CD4-positive, alpha-beta T cell (primary cell): Measurements from ENCODE around the gene DNM1. TPM values are rescaled to one million over a fixed set of nuclear protein-coding genes. Genes with fewer than 3 reads are reported as not detected.
A peak's percentile ranks its signal among the peaks of the same experiment; 100 is the strongest.

Source experiments
- ATAC-seq: fragments of 200-7000 bp; cut with Tn5 transposase; one replicate; pipeline ENCODE4 v1.10.0; 2022; ENCODE audit warnings: mild to moderate bottlenecking; ENCODE audit not compliant: poor library complexity
- CTCF ChIA-PET: fragments of 350-600 bp; sonication (Branson Sonifier 250); formaldehyde crosslinking; loops from one replicate; lab custom pipeline; 2021; ENCODE audit warnings: antibody characterized with exemption, inconsistent platforms; lab: Charles Lee
- POLR2A ChIA-PET: fragments of 350-600 bp; sonication (Branson Sonifier 250); formaldehyde crosslinking; loops from one replicate; lab custom pipeline; 2021; ENCODE audit warnings: antibody characterized with exemption, inconsistent platforms; lab: Charles Lee
- DNase-seq, 14 experiments: peaks; one replicate each; pipeline ENCODE4 v3.0.0-alpha.2; 2013 to 2020; ENCODE audit warnings: mixed read lengths in 2 of 14
- H3K27ac ChIP-seq, 2 donors: one replicate each; pipeline versions ENCODE4 v1.5.1 to v1.7.0; 2013; ENCODE audit warnings: low read length in 2 of 2, low read depth in 1 of 2, mild to moderate bottlenecking in 1 of 2
- H3K27me3 ChIP-seq, 2 experiments: 1 replicate in 1 of 2; 2 replicates in 1 of 2; pipeline versions ENCODE4 v1.6.1 to v1.7.0; 2013; ENCODE audit warnings: low read length in 2 of 2, control low read depth in 1 of 2, mild to moderate bottlenecking in 1 of 2, moderate library complexity in 1 of 2; ENCODE audit not compliant: insufficient read depth in 2 of 2, control insufficient read depth in 1 of 2
- H3K36me3 ChIP-seq: one replicate; pipeline ENCODE4 v1.6.1; 2013; ENCODE audit warnings: low read length, control low read depth; ENCODE audit not compliant: insufficient read depth
- H3K4me1 ChIP-seq: one replicate; pipeline ENCODE4 v1.6.1; 2013; ENCODE audit warnings: low read length, control low read depth; ENCODE audit not compliant: insufficient read depth
- H3K4me3 ChIP-seq: one replicate; pipeline ENCODE4 v1.5.1; 2013; ENCODE audit warnings: mild to moderate bottlenecking, low read length, moderate library complexity
- H3K9me3 ChIP-seq, 2 experiments: 1 replicate in 1 of 2; 2 replicates in 1 of 2; pipeline versions ENCODE4 v1.6.1 to v1.7.0; 2013; ENCODE audit warnings: low read length in 2 of 2, mild to moderate bottlenecking in 2 of 2, control low read depth in 1 of 2, moderate library complexity in 1 of 2; ENCODE audit not compliant: control insufficient read depth in 1 of 2, insufficient read depth in 1 of 2
- H3K27ac Mint-ChIP-seq: one replicate; pipeline ENCODE4 v1.8.0; 2020; ENCODE audit warnings: mixed read lengths
- H3K27me3 Mint-ChIP-seq: one replicate; pipeline ENCODE4 v1.8.0; 2021; ENCODE audit warnings: mixed read lengths
- H3K36me3 Mint-ChIP-seq: one replicate; pipeline ENCODE4 v1.8.0; 2021; ENCODE audit warnings: low read depth, mixed read lengths
- H3K4me1 Mint-ChIP-seq: one replicate; pipeline ENCODE4 v1.8.0; 2021; ENCODE audit warnings: low read depth, mixed read lengths
- H3K4me3 Mint-ChIP-seq: one replicate; pipeline ENCODE4 v1.8.0; 2020; ENCODE audit warnings: mild to moderate bottlenecking, mixed read lengths
- H3K9me3 Mint-ChIP-seq: one replicate; pipeline ENCODE4 v1.8.0; 2020; ENCODE audit warnings: mixed read lengths
- CTCF ChIP-seq: fragments of 200-600 bp; IDR thresholded peaks from one replicate; pipeline ENCODE4 v1.8.0; 2022; ENCODE audit warnings: antibody characterized with exemption, mild to moderate bottlenecking
- intact Hi-C, 2 experiments: fragments of 100-400 bp; cut with DNase I in 1 of 2; cut with micrococcal nuclease in 1 of 2; formaldehyde crosslinking; loops; one replicate each; pipeline versions ENCODE4 v1.15.1 to v1.9.0; 2023 to 2025; cut with DNase I, micrococcal nuclease
- total RNA-seq, 174 experiments: library from RNA in 2 of 174; stranded (reverse) in 2 of 174; gene quantifications; one replicate each; pipeline ENCODE4 v1.2.3 and lab custom pipeline; 2021 to 2026

DNM1 gene
- total RNA-seq, 2 experiments from 2014 or later: 1.8 to 2.5 TPM

- CTCF ChIA-PET: no interaction called here
- ATAC-seq: no peak
Measured at GRCh38 chr9:128297221-128297773, 94.1 kb downstream of the DNM1 start.

GRCh38 chr9:128298535-128299482 lies 95.6 kb downstream of the DNM1 start:
- Histone ChIP-seq H3K9me3 (no peaks in the 10 kb centered on the region), H3K27me3 (no peaks in the 10 kb centered on the region), H3K4me3 (no peak overlapping the region), H3K4me1 (no peaks in the 10 kb centered on the region), H3K36me3 (no peaks in the 10 kb centered on the region), H3K27ac (no peak overlapping the region)
- no peak for TF ChIP-seq CTCF
- H3K4me1 Mint-ChIP-seq: peaks cover 5% of the 10 kb centered on the region
- H3K36me3 Mint-ChIP-seq: peaks cover 4% of the 10 kb centered on the region
- no peak overlapping the region for H3K4me3 Mint-ChIP-seq
- intact Hi-C loops: loop anchor here in 1 of 2 experiments (5.0 kb wide), 1 partner anchor 63 kb away; no protein-coding TSS in a partner anchor
- no peaks in the 10 kb centered on the region for H3K27me3 Mint-ChIP-seq
- ChIA-PET POLR2A (no interaction called here), CTCF (no interaction called here)
- no peaks in the 10 kb centered on the region for H3K9me3 Mint-ChIP-seq
- ATAC-seq (no peak), DNase-seq (no peak)
- H3K27ac Mint-ChIP-seq: no peak overlapping the region

More at GRCh38 chr9:128297221-128297773, 94.1 kb downstream of the DNM1 start:
- Histone ChIP-seq H3K4me3 (no peak overlapping the region), H3K27me3 (no peaks in the 10 kb centered on the region), H3K4me1 (no peaks in the 10 kb centered on the region), H3K9me3 (no peaks in the 10 kb centered on the region), H3K27ac (no peak overlapping the region), H3K36me3 (no peaks in the 10 kb centered on the region)
- intact Hi-C loops: loop anchor here in 1 of 2 experiments (5.0 kb wide), 1 partner anchor 65 kb away; no protein-coding TSS in a partner anchor
- POLR2A ChIA-PET: no interaction called here
- H3K4me3 Mint-ChIP-seq: no peak overlapping the region
- H3K27me3 Mint-ChIP-seq: no peaks in the 10 kb centered on the region
- DNase-seq: no peak
- peaks cover 4% of the 10 kb centered on the region for H3K36me3 Mint-ChIP-seq
- no peak overlapping the region for H3K27ac Mint-ChIP-seq
- TF ChIP-seq CTCF: no peak
- peaks cover 5% of the 10 kb centered on the region for H3K4me1 Mint-ChIP-seq
- no peaks in the 10 kb centered on the region for H3K9me3 Mint-ChIP-seq

GRCh38 chr9:128304136-128304970 lies 101.2 kb downstream of the DNM1 start:
- TF ChIP-seq CTCF: no peak
- no peak for DNase-seq
- ATAC-seq: no peak
- ChIA-PET POLR2A (no interaction called here), CTCF (interaction anchor here (0.5 to 1.5 kb wide), 2 partner anchors 9 to 109 kb away, joined by 3 to 4 read pairs; no protein-coding TSS in a partner anchor)
- Mint-ChIP-seq H3K36me3 (peaks cover 12% of the 10 kb centered on the region), H3K4me3 (no peak overlapping the region), H3K27me3 (no peaks in the 10 kb centered on the region), H3K9me3 (no peaks in the 10 kb centered on the region), H3K27ac (peak overlapping the region; percentile 49), H3K4me1 (no peaks in the 10 kb centered on the region)
- no peaks in the 10 kb centered on the region for H3K4me1 ChIP-seq
- no peaks in the 10 kb centered on the region for H3K27me3 ChIP-seq
- H3K4me3 ChIP-seq: no peak overlapping the region
- H3K27ac ChIP-seq: no peak overlapping the region
- H3K9me3 ChIP-seq: peaks cover 0 to under 1% of the 10 kb centered on the region in 2 experiments
- peaks cover 4% of the 10 kb centered on the region for H3K36me3 ChIP-seq
- intact Hi-C loops: no loop called here
